Thyroid gland (tissue), 4 donors: ENCODE measurements around the gene MVP. TPM values are rescaled to one million over a fixed set of nuclear protein-coding genes. Genes with fewer than 3 reads are reported as not detected.

ENCODE experiments used
- DNase-seq, 2 donors: peaks; one replicate each; pipeline ENCODE4 v3.0.0-alpha.2; 2019
- H3K27ac ChIP-seq, 3 donors: fragments of 200-600 bp; sonication (generic); 1 replicate in 2 of 3; 2 replicates in 1 of 3; pipeline ENCODE4 v1.5.1; 2016 to 2019; ENCODE audit warnings: mild to moderate bottlenecking in 1 of 3, moderate library complexity in 1 of 3
- H3K27me3 ChIP-seq: fragments of 200-600 bp; sonication (generic); one replicate; pipeline ENCODE4 v1.5.1; 2019
- H3K36me3 ChIP-seq, 2 donors: fragments of 200-600 bp; sonication (generic); one replicate each; pipeline ENCODE4 v1.5.1; 2016 to 2019
- H3K4me1 ChIP-seq, 2 donors: fragments of 200-600 bp; sonication (generic); one replicate each; pipeline ENCODE4 v1.5.1; 2017 to 2019
- H3K4me3 ChIP-seq, 3 donors: fragments of 200-600 bp; sonication (generic); replicated peaks in 1 of 3; 1 replicate in 2 of 3; 2 replicates in 1 of 3; pipeline ENCODE4 v1.5.1; 2016; ENCODE audit warnings: mild to moderate bottlenecking in 1 of 3
- H3K9me3 ChIP-seq: fragments of 200-600 bp; sonication (generic); one replicate; pipeline ENCODE4 v1.5.1; 2017
- POLR2A ChIP-seq, 2 donors: fragments of 450-650 bp; IDR thresholded peaks; one replicate each; pipeline ENCODE4 v1.6.1; 2017; ENCODE audit warnings: antibody characterized with exemption in 2 of 2, mild to moderate bottlenecking in 2 of 2, moderate library complexity in 1 of 2
- WGBS, 2 donors: methylation state at CpG; one replicate each; pipeline ENCODE4 v1.1.5; 2017; 5-methylcytosine and 5-hydroxymethylcytosine counted together
- intact Hi-C: fragments of 100-400 bp; cut with DNase I; formaldehyde crosslinking; loops from one replicate; pipeline ENCODE4 v1.15.1; 2023
- total RNA-seq, 4 donors: library from RNA; depleted of rRNA; stranded (reverse); fragments of >200 nt; gene quantifications; one replicate each; pipeline ENCODE4 v1.2.3, GENCODE V29; 2016
- TF ChIP-seq, protein P1 (sequence below), 6 experiments: fragments of 200-600 bp in 3 of 6; fragments of 450-650 bp in 3 of 6; sonication (generic) in 3 of 6; IDR thresholded peaks; one replicate each; pipeline ENCODE4 v1.5.1; 2016 to 2019; ENCODE audit warnings: antibody characterized with exemption in 6 of 6, mild to moderate bottlenecking in 2 of 6, inconsistent platforms in 1 of 6, moderate library complexity in 1 of 6

Gene MVP
- total RNA-seq, 4 donors from 2014 or later: 70.1 to 127 (median 90.6) TPM

DNA sequence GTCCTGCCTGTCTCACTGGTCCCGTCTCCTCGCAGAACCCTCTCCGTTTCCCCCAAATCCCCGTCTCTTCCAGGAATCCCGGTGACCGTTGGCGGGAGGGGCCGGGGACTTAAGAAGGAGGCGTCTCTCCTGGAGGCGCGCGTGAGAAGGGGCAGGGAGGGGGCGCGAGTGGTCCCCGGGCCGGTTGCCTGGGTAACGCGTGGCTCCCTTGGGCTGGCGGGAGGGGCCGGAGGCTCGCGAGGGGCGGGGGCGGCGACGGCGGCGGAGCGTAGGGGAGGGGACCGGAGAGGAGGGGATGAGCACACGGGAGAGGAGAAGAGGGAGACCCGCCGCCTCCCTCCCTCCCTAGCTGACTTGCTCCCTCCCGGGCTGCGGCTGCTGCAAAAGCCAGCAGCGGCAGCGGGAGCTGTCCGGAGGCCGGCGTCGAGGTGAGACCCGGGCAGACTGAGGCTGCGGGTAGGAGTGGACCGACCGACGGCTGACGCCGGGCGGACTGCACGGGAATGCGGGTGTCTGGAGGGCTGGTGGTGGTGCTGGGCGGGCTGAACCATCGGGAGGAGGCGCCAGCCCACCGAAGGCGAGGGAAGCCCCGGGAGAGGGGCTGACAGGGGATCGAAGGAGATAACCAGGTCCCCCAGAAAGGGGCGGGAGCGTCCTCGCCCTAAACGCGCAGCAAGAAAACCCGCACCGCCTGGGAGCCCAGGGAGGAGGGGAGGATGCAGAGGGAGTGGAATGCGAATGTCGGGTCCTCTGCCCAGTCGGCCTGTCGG lies 8.2 kb upstream of the MVP start, which contains the start of gene PRRT2:
PRRT2 (plus strand) TSS at position 298 of the 770 bp plus-strand sequence. CDS start 862 bp downstream, outside the sequence.
- Histone ChIP-seq H3K4me3 (peak within 1 kb of the TSS; percentile 14 to 51 (median 34)), H3K27ac (peak within 1 kb of the TSS; percentile 70 to 95 (median 86)), H3K9me3 (no peaks in the 10 kb centered on the region), H3K27me3 (no peaks in the 10 kb centered on the region), H3K36me3 (peaks cover 11 to 15% of the 10 kb centered on the region in 2 donors), H3K4me1 (peaks cover 39 to 60% of the 10 kb centered on the region in 2 donors)
- intact Hi-C loops: loop anchor here (10.0 kb wide), 1 partner anchor 113 kb away; the partner anchor contains the start of gene KCTD13
- 8% methylated on average over 40 to 42 of the region's 69 CpGs for WGBS, 2 donors
- peak; percentile 45 to 50 for DNase-seq
- TF ChIP-seq POLR2A (IDR thresholded peaks at IDR 0.05): no peak
- TF ChIP-seq, protein P1, sequence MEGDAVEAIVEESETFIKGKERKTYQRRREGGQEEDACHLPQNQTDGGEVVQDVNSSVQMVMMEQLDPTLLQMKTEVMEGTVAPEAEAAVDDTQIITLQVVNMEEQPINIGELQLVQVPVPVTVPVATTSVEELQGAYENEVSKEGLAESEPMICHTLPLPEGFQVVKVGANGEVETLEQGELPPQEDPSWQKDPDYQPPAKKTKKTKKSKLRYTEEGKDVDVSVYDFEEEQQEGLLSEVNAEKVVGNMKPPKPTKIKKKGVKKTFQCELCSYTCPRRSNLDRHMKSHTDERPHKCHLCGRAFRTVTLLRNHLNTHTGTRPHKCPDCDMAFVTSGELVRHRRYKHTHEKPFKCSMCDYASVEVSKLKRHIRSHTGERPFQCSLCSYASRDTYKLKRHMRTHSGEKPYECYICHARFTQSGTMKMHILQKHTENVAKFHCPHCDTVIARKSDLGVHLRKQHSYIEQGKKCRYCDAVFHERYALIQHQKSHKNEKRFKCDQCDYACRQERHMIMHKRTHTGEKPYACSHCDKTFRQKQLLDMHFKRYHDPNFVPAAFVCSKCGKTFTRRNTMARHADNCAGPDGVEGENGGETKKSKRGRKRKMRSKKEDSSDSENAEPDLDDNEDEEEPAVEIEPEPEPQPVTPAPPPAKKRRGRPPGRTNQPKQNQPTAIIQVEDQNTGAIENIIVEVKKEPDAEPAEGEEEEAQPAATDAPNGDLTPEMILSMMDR (IDR thresholded peaks at IDR 0.05): no peak

DNA sequence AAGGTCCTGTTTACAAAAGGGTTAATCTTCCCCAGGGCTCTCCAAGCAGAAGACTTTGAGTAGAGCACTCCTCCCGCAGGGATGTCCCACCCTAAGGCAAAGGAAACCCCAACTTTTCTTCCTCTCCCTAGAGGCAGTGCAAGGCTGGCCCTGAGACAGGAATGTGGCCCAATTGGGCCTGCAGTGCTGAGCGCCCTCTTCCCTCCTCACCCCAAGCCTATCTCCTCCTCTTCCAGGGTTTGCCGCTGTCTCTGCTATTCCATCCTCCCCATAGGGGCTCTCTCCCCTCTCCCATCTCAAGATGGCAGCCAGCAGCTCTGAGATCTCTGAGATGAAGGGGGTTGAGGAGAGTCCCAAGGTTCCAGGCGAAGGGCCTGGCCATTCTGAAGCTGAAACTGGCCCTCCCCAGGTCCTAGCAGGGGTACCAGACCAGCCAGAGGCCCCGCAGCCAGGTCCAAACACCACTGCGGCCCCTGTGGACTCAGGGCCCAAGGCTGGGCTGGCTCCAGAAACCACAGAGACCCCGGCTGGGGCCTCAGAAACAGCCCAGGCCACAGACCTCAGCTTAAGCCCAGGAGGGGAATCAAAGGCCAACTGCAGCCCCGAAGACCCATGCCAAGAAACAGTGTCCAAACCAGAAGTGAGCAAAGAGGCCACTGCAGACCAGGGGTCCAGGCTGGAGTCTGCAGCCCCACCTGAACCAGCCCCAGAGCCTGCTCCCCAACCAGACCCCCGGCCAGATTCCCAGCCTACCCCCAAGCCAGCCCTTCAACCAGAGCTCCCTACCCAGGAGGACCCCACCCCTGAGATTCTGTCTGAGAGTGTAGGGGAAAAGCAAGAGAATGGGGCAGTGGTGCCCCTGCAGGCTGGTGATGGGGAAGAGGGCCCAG lies 7.3 kb upstream of the MVP start:
- Histone ChIP-seq H3K36me3 (peaks cover 11 to 15% of the 10 kb centered on the region in 2 donors), H3K4me3 (peak overlapping the region in 1 of 3 donors; percentile 51), H3K4me1 (peaks cover 41 to 63% of the 10 kb centered on the region in 2 donors), H3K27ac (peak overlapping the region in 1 of 3 donors; percentile 95), H3K9me3 (no peaks in the 10 kb centered on the region), H3K27me3 (no peaks in the 10 kb centered on the region)
- intact Hi-C loops: loop anchor here (10.0 kb wide), 1 partner anchor 112 kb away; the partner anchor contains the start of gene KCTD13
- WGBS, 2 donors: 78 to 85% methylated on average over 8 of the region's 9 CpGs
- DNase-seq: no peak
- no peak for TF ChIP-seq POLR2A (IDR thresholded peaks at IDR 0.05)
- TF ChIP-seq, protein P1 (IDR thresholded peaks at IDR 0.05): no peak

DNA sequence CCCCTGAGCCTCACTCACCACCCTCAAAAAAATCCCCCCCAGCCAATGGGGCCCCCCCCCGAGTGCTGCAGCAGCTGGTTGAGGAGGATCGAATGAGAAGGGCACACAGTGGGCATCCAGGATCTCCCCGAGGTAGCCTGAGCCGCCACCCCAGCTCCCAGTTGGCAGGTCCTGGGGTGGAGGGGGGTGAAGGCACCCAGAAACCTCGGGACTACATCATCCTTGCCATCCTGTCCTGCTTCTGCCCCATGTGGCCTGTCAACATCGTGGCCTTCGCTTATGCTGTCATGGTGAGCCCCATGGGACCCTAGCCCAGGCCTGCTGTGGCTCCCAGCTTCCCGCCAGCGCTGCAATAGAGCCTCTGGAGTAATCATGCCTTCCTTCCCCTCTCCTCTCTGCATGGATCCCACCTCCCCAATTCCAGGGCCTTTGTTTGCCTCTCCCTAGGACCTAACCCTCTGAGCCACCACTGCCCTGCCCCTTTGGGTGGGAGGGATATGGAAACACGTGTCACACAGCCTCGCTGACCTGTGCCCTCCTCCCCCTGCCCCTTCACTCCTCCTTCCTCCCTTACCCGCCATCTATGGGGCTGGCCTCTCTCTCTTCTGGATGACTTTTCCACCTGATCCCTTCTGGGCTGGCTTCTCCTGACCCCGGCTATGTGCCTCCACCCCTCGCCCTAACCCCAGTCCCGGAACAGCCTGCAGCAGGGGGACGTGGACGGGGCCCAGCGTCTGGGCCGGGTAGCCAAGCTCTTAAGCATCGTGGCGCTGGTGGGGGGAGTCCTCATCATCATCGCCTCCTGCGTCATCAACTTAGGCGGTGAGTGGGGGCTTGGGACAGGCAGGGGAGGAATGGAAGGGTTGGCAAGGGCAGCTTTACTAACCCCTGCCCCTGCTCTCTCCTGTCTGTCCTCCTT lies 6.4 kb upstream of the MVP start:
- WGBS, 2 donors: 83% methylated on average over 19 to 24 of the region's 24 CpGs
- H3K9me3 ChIP-seq: no peaks in the 10 kb centered on the region
- intact Hi-C loops: loop anchor here (10.0 kb wide), 1 partner anchor 111 kb away; the partner anchor contains the start of gene KCTD13
- H3K4me1 ChIP-seq: peaks cover 32 to 59% of the 10 kb centered on the region in 2 donors
- H3K27ac ChIP-seq: no peak overlapping the region
- no peak overlapping the region for H3K4me3 ChIP-seq
- DNase-seq: no peak
- H3K36me3 ChIP-seq: peaks cover 7 to 10% of the 10 kb centered on the region in 2 donors
- H3K27me3 ChIP-seq: no peaks in the 10 kb centered on the region
- no peak for TF ChIP-seq POLR2A (IDR thresholded peaks at IDR 0.05)
- TF ChIP-seq, protein P1 (IDR thresholded peaks at IDR 0.05): no peak

DNA sequence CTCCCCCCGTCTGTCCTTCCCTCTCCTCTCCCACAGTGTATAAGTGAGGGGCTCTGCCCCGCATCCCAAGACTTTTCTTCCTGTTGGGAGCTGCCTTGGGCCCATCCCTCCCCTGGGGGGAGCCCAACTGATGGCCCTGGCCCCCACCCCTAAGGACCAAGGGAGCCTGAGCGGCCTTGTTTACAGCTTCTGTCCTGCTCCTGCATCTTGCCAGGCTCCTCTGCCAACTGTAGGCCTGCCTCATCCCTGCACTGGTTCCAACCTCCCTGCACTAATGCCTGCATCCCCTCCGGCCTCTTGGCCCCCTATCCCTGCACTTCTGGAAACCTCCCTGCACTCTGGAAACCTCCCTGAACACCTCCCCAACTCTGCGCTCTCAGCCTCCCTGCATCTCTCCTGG lies 5.7 kb upstream of the MVP start:
- Histone ChIP-seq H3K27me3 (no peaks in the 10 kb centered on the region), H3K36me3 (peaks cover 3 to 9% of the 10 kb centered on the region in 2 donors), H3K4me3 (no peak overlapping the region), H3K9me3 (no peaks in the 10 kb centered on the region), H3K27ac (peak overlapping the region in 1 of 3 donors; percentile 98), H3K4me1 (peaks cover 32 to 59% of the 10 kb centered on the region in 2 donors)
- DNase-seq: no peak
- intact Hi-C loops: loop anchor here (10.0 kb wide), 1 partner anchor 110 kb away; the partner anchor contains the start of gene KCTD13
- WGBS, 2 donors: 83 to 93% methylated on average over 5 of the region's 5 CpGs
- TF ChIP-seq, protein P1 (IDR thresholded peaks at IDR 0.05): no peak
- TF ChIP-seq POLR2A (IDR thresholded peaks at IDR 0.05): no peak
